ENCODE results near the gene RHOXF2. TPM values are rescaled to one million over a fixed set of nuclear protein-coding genes. Genes with fewer than 3 reads are reported as not detected.

Gene RHOXF2
- polyA plus RNA-seq, 1 donor from 2014 or later: not detected

DNA sequence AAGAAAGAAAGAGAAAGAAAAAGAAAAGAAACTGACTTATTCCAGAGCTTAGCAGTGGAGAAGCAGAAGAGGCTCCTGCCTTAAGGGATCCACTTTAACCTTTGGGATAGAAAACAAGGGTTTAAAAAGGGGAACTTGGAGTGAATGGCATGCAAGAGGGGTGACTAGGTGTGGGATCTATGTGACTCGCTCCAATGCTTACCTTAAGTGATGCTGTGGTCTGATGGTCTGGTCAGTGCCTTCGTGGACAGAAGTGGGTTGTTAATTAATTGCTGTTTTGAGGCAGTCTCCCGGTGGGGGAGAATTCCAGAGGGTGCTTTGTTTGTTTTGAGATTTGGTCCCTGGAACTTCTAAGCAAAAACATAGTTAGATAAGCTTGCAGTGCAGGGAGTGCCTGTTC, 21.6 kb upstream of the RHOXF2 start:
- no peak for TF ChIP-seq SMC3 (conservative IDR thresholded peaks at IDR 0.05; ENCODE audit: poor library complexity)
- TF ChIP-seq RAD21 (conservative IDR thresholded peaks at IDR 0.05): no peak
- no peak for TF ChIP-seq EP300 (conservative IDR thresholded peaks at IDR 0.05; ENCODE audit: poor library complexity, severe bottlenecking)
- TF ChIP-seq MXI1 (conservative IDR thresholded peaks at IDR 0.05; ENCODE audit: poor library complexity, severe bottlenecking): no peak
- no peak for TF ChIP-seq TAF1 (IDR thresholded peaks at IDR 0.05; ENCODE audit: low read depth)
- TF ChIP-seq POLR2AphosphoS5 (IDR thresholded peaks at IDR 0.05): no peak
- no peaks in the 10 kb centered on the region for H3K27me3 ChIP-seq (ENCODE audit: insufficient read depth, low read depth, low read length)

DNA sequence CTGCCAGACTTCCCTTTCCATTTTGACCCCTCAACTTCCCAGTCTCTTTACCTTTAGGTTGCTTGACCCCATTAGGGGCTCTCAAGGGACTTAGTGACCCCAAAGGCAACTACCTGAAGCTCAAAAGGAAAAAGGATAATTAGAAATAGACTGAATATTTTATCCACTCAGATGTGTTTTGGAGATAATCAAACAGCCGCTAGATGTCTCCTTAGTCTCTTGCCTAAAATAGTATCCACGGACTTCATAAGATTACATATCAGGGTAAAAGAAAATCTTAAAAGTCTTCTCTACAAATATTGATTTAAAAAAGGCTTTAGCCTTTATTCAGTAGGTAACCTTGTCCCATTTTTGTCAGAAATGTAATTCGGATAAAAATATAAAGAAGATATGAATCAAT, 21.0 kb upstream of the RHOXF2 start:
- no peaks in the 10 kb centered on the region for H3K9me3 ChIP-seq (ENCODE audit: low read length)
- H4K20me1 ChIP-seq (ENCODE audit: insufficient read depth): no peaks in the 10 kb centered on the region
- no peaks in the 10 kb centered on the region for H3K27me3 ChIP-seq (ENCODE audit: insufficient read depth, low read depth, low read length)
- no peaks in the 10 kb centered on the region for H3K9me2 ChIP-seq (ENCODE audit: insufficient read depth, low read length)
- no peak overlapping the region for H3K4me2 ChIP-seq (ENCODE audit: low read length)
- TF ChIP-seq SMC3 (conservative IDR thresholded peaks at IDR 0.05; ENCODE audit: poor library complexity) (no peak), TAF1 (IDR thresholded peaks at IDR 0.05; ENCODE audit: low read depth) (no peak), POLR2AphosphoS5 (IDR thresholded peaks at IDR 0.05) (no peak), EP300 (conservative IDR thresholded peaks at IDR 0.05; ENCODE audit: poor library complexity, severe bottlenecking) (no peak)
- TF ChIP-seq, protein P1, sequence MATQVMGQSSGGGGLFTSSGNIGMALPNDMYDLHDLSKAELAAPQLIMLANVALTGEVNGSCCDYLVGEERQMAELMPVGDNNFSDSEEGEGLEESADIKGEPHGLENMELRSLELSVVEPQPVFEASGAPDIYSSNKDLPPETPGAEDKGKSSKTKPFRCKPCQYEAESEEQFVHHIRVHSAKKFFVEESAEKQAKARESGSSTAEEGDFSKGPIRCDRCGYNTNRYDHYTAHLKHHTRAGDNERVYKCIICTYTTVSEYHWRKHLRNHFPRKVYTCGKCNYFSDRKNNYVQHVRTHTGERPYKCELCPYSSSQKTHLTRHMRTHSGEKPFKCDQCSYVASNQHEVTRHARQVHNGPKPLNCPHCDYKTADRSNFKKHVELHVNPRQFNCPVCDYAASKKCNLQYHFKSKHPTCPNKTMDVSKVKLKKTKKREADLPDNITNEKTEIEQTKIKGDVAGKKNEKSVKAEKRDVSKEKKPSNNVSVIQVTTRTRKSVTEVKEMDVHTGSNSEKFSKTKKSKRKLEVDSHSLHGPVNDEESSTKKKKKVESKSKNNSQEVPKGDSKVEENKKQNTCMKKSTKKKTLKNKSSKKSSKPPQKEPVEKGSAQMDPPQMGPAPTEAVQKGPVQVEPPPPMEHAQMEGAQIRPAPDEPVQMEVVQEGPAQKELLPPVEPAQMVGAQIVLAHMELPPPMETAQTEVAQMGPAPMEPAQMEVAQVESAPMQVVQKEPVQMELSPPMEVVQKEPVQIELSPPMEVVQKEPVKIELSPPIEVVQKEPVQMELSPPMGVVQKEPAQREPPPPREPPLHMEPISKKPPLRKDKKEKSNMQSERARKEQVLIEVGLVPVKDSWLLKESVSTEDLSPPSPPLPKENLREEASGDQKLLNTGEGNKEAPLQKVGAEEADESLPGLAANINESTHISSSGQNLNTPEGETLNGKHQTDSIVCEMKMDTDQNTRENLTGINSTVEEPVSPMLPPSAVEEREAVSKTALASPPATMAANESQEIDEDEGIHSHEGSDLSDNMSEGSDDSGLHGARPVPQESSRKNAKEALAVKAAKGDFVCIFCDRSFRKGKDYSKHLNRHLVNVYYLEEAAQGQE (IDR thresholded peaks at IDR 0.05; ENCODE audit: borderline replicate concordance): no peak
- no peaks in the 10 kb centered on the region for H3F3A ChIP-seq (ENCODE audit: insufficient read depth, low read length, poor library complexity, severe bottlenecking)
- H3K9ac ChIP-seq (ENCODE audit: low read length): no peak overlapping the region
- no peak overlapping the region for H3K27ac ChIP-seq (ENCODE audit: low read length)
- no peak overlapping the region for H2AFZ ChIP-seq (ENCODE audit: low read depth, low read length)
- no peak overlapping the region for H3K4me3 ChIP-seq (ENCODE audit: low read length)
- H3K79me2 ChIP-seq (replicated peaks; ENCODE audit: insufficient read depth, low read length): no peaks in the 10 kb centered on the region
- H3K36me3 ChIP-seq (ENCODE audit: insufficient read depth, low read length): no peaks in the 10 kb centered on the region

More for the DNA sequence above, 21.6 kb upstream of the RHOXF2 start:
- no peak overlapping the region for H3K4me3 ChIP-seq (ENCODE audit: low read length)
- H3K79me2 ChIP-seq (replicated peaks; ENCODE audit: insufficient read depth, low read length): no peaks in the 10 kb centered on the region
- H3K9ac ChIP-seq (ENCODE audit: low read length): no peak overlapping the region
- no peaks in the 10 kb centered on the region for H3K9me3 ChIP-seq (ENCODE audit: low read length)
- no peak overlapping the region for H2AFZ ChIP-seq (ENCODE audit: low read depth, low read length)
- no peaks in the 10 kb centered on the region for H4K20me1 ChIP-seq (ENCODE audit: insufficient read depth)
- H3K4me2 ChIP-seq (ENCODE audit: low read length): no peak overlapping the region
- H3K27ac ChIP-seq (ENCODE audit: low read length): no peak overlapping the region
- no peaks in the 10 kb centered on the region for H3K9me2 ChIP-seq (ENCODE audit: insufficient read depth, low read length)
- no peaks in the 10 kb centered on the region for H3F3A ChIP-seq (ENCODE audit: insufficient read depth, low read length, poor library complexity, severe bottlenecking)
- no peaks in the 10 kb centered on the region for H3K36me3 ChIP-seq (ENCODE audit: insufficient read depth, low read length)

DNA sequence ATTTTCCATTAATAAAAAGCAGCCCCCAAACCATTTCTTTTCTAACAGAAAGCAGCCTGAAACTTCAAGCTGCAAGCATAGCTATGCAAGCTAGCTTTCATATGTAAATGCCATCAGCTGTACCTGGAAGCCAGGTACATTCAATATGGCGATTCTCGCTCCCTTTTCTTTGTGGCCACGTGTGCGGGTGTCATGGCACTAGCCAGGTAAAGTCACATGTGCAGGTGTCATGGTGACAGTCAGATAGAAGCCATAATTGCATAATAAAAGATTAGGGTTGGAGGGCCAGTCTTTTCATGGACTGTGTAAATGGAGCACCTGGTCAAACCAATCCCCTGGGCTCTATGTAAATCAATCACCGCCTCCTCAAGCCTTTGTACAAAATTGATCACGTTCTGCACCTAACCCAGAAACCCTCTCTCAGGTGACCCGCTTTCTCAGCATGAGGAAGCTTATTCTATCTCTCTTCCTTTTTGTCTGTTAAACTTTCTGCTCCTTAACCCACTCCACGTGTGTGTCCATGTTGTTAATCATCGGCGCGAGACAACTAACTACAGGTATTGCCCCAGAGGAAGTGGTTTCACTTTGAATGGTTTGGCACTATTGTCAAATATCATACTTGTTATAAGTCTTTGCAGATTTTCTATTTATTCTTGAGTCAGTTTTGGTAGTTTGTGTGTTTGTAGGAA, 18.0 kb upstream of the RHOXF2 start:
- H3K27ac ChIP-seq (ENCODE audit: low read length): no peak overlapping the region
- TF ChIP-seq, protein P1 (IDR thresholded peaks at IDR 0.05; ENCODE audit: borderline replicate concordance): no peak
- TF ChIP-seq EP300 (conservative IDR thresholded peaks at IDR 0.05; ENCODE audit: poor library complexity, severe bottlenecking) (no peak), MXI1 (conservative IDR thresholded peaks at IDR 0.05; ENCODE audit: poor library complexity, severe bottlenecking) (no peak), TAF1 (IDR thresholded peaks at IDR 0.05; ENCODE audit: low read depth) (no peak), POLR2AphosphoS5 (IDR thresholded peaks at IDR 0.05) (no peak), EZH2 (IDR thresholded peaks at IDR 0.05; ENCODE audit: borderline replicate concordance, insufficient read depth, low read length, poor library complexity, severe bottlenecking) (no peak)
- TF ChIP-seq, protein P2, sequence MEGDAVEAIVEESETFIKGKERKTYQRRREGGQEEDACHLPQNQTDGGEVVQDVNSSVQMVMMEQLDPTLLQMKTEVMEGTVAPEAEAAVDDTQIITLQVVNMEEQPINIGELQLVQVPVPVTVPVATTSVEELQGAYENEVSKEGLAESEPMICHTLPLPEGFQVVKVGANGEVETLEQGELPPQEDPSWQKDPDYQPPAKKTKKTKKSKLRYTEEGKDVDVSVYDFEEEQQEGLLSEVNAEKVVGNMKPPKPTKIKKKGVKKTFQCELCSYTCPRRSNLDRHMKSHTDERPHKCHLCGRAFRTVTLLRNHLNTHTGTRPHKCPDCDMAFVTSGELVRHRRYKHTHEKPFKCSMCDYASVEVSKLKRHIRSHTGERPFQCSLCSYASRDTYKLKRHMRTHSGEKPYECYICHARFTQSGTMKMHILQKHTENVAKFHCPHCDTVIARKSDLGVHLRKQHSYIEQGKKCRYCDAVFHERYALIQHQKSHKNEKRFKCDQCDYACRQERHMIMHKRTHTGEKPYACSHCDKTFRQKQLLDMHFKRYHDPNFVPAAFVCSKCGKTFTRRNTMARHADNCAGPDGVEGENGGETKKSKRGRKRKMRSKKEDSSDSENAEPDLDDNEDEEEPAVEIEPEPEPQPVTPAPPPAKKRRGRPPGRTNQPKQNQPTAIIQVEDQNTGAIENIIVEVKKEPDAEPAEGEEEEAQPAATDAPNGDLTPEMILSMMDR (IDR thresholded peaks at IDR 0.05; ENCODE audit: poor library complexity, severe bottlenecking): no peak
- no peak overlapping the region for H2AFZ ChIP-seq (ENCODE audit: low read depth, low read length)
- H4K20me1 ChIP-seq (ENCODE audit: insufficient read depth): no peaks in the 10 kb centered on the region
- no peaks in the 10 kb centered on the region for H3K27me3 ChIP-seq (ENCODE audit: insufficient read depth, low read depth, low read length)
- no peaks in the 10 kb centered on the region for H3K9me2 ChIP-seq (ENCODE audit: insufficient read depth, low read length)
- no peak overlapping the region for H3K9ac ChIP-seq (ENCODE audit: low read length)
- no peak overlapping the region for H3K4me2 ChIP-seq (ENCODE audit: low read length)
- H3K4me3 ChIP-seq (ENCODE audit: low read length): no peak overlapping the region
- H3F3A ChIP-seq (ENCODE audit: insufficient read depth, low read length, poor library complexity, severe bottlenecking): no peaks in the 10 kb centered on the region
- no peaks in the 10 kb centered on the region for H3K9me3 ChIP-seq (ENCODE audit: low read length)
- H3K79me2 ChIP-seq (replicated peaks; ENCODE audit: insufficient read depth, low read length): no peaks in the 10 kb centered on the region
- H3K36me3 ChIP-seq (ENCODE audit: insufficient read depth, low read length): no peaks in the 10 kb centered on the region
